ENCODE measurements around the gene CCT8.
"Not testable (repeated sequence)": the region's sequence is repeated elsewhere in the genome, so short reads cannot be mapped to it uniquely, and the experiment has no call there.

GRCh38 chr21:29076731-29077640 is 3.5 kb upstream of the CCT8 start:
- TF ChIP-seq CTCF (IDR thresholded peaks at IDR 0.05; ENCODE audit: low read depth, low read length, missing input control); RAD21 (IDR thresholded peaks at IDR 0.05); YY1 (IDR thresholded peaks at IDR 0.05); GABPA (IDR thresholded peaks at IDR 0.05 in 1 of 2, conservative IDR thresholded peaks at IDR 0.05 in 1 of 2); JUND (IDR thresholded peaks at IDR 0.05); EGR1 (IDR thresholded peaks at IDR 0.05; ENCODE audit: low read depth in 2 of 2); FOXA1 (IDR thresholded peaks at IDR 0.05): not testable (repeated sequence)
- TF ChIP-seq, protein P1, sequence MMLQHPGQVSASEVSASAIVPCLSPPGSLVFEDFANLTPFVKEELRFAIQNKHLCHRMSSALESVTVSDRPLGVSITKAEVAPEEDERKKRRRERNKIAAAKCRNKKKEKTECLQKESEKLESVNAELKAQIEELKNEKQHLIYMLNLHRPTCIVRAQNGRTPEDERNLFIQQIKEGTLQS (IDR thresholded peaks at IDR 0.05): not testable (repeated sequence)
- TF ChIP-seq, protein P2, sequence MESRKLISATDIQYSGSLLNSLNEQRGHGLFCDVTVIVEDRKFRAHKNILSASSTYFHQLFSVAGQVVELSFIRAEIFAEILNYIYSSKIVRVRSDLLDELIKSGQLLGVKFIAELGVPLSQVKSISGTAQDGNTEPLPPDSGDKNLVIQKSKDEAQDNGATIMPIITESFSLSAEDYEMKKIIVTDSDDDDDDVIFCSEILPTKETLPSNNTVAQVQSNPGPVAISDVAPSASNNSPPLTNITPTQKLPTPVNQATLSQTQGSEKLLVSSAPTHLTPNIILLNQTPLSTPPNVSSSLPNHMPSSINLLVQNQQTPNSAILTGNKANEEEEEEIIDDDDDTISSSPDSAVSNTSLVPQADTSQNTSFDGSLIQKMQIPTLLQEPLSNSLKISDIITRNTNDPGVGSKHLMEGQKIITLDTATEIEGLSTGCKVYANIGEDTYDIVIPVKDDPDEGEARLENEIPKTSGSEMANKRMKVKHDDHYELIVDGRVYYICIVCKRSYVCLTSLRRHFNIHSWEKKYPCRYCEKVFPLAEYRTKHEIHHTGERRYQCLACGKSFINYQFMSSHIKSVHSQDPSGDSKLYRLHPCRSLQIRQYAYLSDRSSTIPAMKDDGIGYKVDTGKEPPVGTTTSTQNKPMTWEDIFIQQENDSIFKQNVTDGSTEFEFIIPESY (IDR thresholded peaks at IDR 0.05): not testable (repeated sequence)
- TF ChIP-seq, protein P3, sequence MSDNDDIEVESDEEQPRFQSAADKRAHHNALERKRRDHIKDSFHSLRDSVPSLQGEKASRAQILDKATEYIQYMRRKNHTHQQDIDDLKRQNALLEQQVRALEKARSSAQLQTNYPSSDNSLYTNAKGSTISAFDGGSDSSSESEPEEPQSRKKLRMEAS (IDR thresholded peaks at IDR 0.05): not testable (repeated sequence)

Measured in liver (tissue), 3 donors.